Measurements from ENCODE around the gene SLC2A6. TPM values are rescaled to one million over a fixed set of nuclear protein-coding genes. Genes with fewer than 3 reads are reported as not detected.

SLC2A6 gene
- total RNA-seq, 1 donor from 2014 or later, result 37.4 TPM

GRCh38 chr9:133477992-133478850 lies 678 bp downstream of the SLC2A6 start:
- Mint-ChIP-seq H3K27ac (peak overlapping the region; percentile 90), H3K9me3 (no peaks in the 10 kb centered on the region), H3K4me1 (peaks cover 31% of the 10 kb centered on the region), H3K4me3 (peak overlapping the region; percentile 90), H3K36me3 (ENCODE audit: low read depth) (peaks cover 22% of the 10 kb centered on the region), H3K27me3 (no peaks in the 10 kb centered on the region)
- ATAC-seq (ENCODE audit: low read depth) (peak; percentile 46), DNase-seq (peak; percentile 58)
- TF ChIP-seq CTCF (IDR thresholded peaks at IDR 0.05), result no peak
- ChIA-PET POLR2A (interaction anchor here (0.6 to 3.6 kb wide), 15 partner anchors 9 to 483 kb away, joined by 3 to 44 read pairs (median 3); partner anchors contain the start of genes CACFD1, MED22, REXO4 and RPL7A), CTCF (interaction anchor here (1.7 kb wide), 1 partner anchor 334 kb away, joined by 5 read pairs; no protein-coding TSS in a partner anchor)
- intact Hi-C loops (cut with micrococcal nuclease), result loop anchor here (1.0 to 2.0 kb wide), 5 partner anchors 19 to 447 kb away; partner anchors contain the start of genes CACFD1, GTF3C5, MED22 and RPL7A

GRCh38 chr9:133477461-133477860 lies 1.4 kb downstream of the SLC2A6 start:
- peaks cover 28% of the 10 kb centered on the region for H3K36me3 Mint-ChIP-seq (ENCODE audit: low read depth)
- peaks cover 31% of the 10 kb centered on the region for H3K4me1 Mint-ChIP-seq
- ATAC-seq (ENCODE audit: low read depth) (no peak), DNase-seq (no peak)
- H3K27ac Mint-ChIP-seq, result peak overlapping the region; percentile 90
- no peaks in the 10 kb centered on the region for H3K27me3 Mint-ChIP-seq
- H3K4me3 Mint-ChIP-seq, result peak overlapping the region; percentile 90
- no peaks in the 10 kb centered on the region for H3K9me3 Mint-ChIP-seq
- POLR2A ChIA-PET, result interaction anchor here (0.6 to 3.6 kb wide), 8 partner anchors 8 to 258 kb away, joined by 3 to 44 read pairs (median 4); partner anchors contain the start of genes CACFD1, MED22, REXO4 and RPL7A
- TF ChIP-seq CTCF (IDR thresholded peaks at IDR 0.05), result no peak
- CTCF ChIA-PET, result no interaction called here
- intact Hi-C loops (cut with micrococcal nuclease), result no loop called here

- DNase-seq (no peak), ATAC-seq (ENCODE audit: low read depth) (no peak)
- H3K4me3 Mint-ChIP-seq, result no peak overlapping the region
- no peak for TF ChIP-seq CTCF (IDR thresholded peaks at IDR 0.05)
- H3K36me3 Mint-ChIP-seq (ENCODE audit: low read depth), result peaks cover 31% of the 10 kb centered on the region
- peaks cover 31% of the 10 kb centered on the region for H3K4me1 Mint-ChIP-seq
- no peak overlapping the region for H3K27ac Mint-ChIP-seq
- CTCF ChIA-PET, result no interaction called here
- intact Hi-C loops (cut with micrococcal nuclease), result no loop called here
- H3K9me3 Mint-ChIP-seq, result no peaks in the 10 kb centered on the region
- H3K27me3 Mint-ChIP-seq, result no peaks in the 10 kb centered on the region
- POLR2A ChIA-PET, result interaction anchor here (1.4 to 3.6 kb wide), 3 partner anchors 16 to 57 kb away, joined by 3 to 44 read pairs (median 4); partner anchors contain the start of gene CACFD1
Measured at GRCh38 chr9:133476941-133477340, 2.0 kb downstream of the SLC2A6 start.

- no peak for TF ChIP-seq CTCF (IDR thresholded peaks at IDR 0.05)
- Mint-ChIP-seq H3K27me3 (no peaks in the 10 kb centered on the region), H3K4me1 (peaks cover 31% of the 10 kb centered on the region), H3K27ac (peak overlapping the region; percentile 41), H3K4me3 (no peak overlapping the region), H3K36me3 (ENCODE audit: low read depth) (peaks cover 37% of the 10 kb centered on the region), H3K9me3 (no peaks in the 10 kb centered on the region)
- intact Hi-C loops (cut with micrococcal nuclease), result no loop called here
- DNase-seq, result no peak
- ATAC-seq (ENCODE audit: low read depth), result no peak
- CTCF ChIA-PET, result no interaction called here
- POLR2A ChIA-PET, result interaction anchor here (0.5 to 3.6 kb wide), 3 partner anchors 16 to 120 kb away, joined by 3 to 44 read pairs (median 3); partner anchors contain the start of genes CACFD1, SURF1 and SURF2
Measured at GRCh38 chr9:133476036-133476931, 2.6 kb downstream of the SLC2A6 start.

Measured in activated B cell treated with CpG ODN at 0.5 μM for 24 hours (primary cell).